Measurements from ENCODE around the gene DSCAM. TPM values are rescaled to one million over a fixed set of nuclear protein-coding genes. Genes with fewer than 3 reads are reported as not detected.

DSCAM gene
- total RNA-seq, 1 experiment from 2014 or later = 0.13 TPM

DNA sequence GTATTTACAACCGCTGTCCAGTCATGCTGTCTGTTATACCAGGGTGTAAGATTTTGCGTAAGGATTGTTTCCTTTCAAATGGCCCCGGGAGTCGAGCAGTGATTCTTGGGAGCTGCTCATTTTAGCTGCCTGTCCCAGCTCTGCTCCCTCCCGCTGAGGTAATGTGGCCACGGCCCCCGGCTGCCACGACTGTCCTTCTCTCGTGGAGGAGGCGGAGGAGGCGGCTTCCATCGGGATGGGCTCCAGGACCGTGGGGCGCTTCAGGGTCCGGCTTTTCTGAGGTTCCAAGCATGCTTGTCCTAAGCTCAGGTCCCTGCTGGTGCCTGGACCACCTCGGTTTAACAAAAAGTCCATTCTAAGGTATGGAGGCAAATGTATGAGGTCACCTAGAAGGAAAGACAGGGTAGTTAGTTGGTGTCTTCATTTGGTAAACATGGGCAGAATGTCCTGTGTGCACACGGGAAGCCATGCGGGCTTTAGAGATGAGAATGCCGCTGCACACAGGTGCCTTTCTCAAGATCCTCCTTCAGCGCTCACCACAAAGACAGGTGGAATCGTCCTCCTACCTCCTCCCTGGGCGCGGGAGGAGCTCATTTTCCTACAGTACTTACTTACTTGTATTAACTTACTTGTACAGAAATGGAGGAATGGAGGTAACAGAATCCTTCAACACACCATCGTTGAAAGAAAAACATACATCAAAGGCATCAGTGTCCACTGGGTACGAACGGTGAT is 833.8 kb downstream of the DSCAM start:
- Mint-ChIP-seq H3K36me3 (no peaks in the 10 kb centered on the region), H3K4me3 (no peak overlapping the region), H3K27me3 (ENCODE audit: low read depth) (no peaks in the 10 kb centered on the region), H3K4me1 (peaks cover 2% of the 10 kb centered on the region; the same call in 1 of the 2 replicates), H3K27ac (no peak overlapping the region), H3K9me3 (0 out of 2 replicates have a peak, but pooled peaks cover under 1% of the 10 kb centered on the region)
- DNase-seq (ENCODE audit: low spot score) = no peak
- no peak for TF ChIP-seq MXD4 (CRISPR knock-in tag; IDR thresholded peaks at IDR 0.05; ENCODE audit: borderline replicate concordance)
- TF ChIP-seq, protein P1, sequence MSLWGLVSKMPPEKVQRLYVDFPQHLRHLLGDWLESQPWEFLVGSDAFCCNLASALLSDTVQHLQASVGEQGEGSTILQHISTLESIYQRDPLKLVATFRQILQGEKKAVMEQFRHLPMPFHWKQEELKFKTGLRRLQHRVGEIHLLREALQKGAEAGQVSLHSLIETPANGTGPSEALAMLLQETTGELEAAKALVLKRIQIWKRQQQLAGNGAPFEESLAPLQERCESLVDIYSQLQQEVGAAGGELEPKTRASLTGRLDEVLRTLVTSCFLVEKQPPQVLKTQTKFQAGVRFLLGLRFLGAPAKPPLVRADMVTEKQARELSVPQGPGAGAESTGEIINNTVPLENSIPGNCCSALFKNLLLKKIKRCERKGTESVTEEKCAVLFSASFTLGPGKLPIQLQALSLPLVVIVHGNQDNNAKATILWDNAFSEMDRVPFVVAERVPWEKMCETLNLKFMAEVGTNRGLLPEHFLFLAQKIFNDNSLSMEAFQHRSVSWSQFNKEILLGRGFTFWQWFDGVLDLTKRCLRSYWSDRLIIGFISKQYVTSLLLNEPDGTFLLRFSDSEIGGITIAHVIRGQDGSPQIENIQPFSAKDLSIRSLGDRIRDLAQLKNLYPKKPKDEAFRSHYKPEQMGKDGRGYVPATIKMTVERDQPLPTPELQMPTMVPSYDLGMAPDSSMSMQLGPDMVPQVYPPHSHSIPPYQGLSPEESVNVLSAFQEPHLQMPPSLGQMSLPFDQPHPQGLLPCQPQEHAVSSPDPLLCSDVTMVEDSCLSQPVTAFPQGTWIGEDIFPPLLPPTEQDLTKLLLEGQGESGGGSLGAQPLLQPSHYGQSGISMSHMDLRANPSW (CRISPR knock-in tag; conservative IDR thresholded peaks at IDR 0.05; ENCODE audit: low read depth) = no peak
- no peak for TF ChIP-seq TEAD4 (CRISPR knock-in tag; IDR thresholded peaks at IDR 0.05)
- no peak for TF ChIP-seq NR3C1 (CRISPR knock-in tag; conservative IDR thresholded peaks at IDR 0.05; ENCODE audit: low read depth)
- TF ChIP-seq ZNF219 (CRISPR knock-in tag; IDR thresholded peaks at IDR 0.05; ENCODE audit: borderline replicate concordance) = no peak
- no peak for TF ChIP-seq ZNF416 (CRISPR knock-in tag; IDR thresholded peaks at IDR 0.05)
- TF ChIP-seq ZNF121 (CRISPR knock-in tag; IDR thresholded peaks at IDR 0.05) = no peak
- TF ChIP-seq, protein P2, sequence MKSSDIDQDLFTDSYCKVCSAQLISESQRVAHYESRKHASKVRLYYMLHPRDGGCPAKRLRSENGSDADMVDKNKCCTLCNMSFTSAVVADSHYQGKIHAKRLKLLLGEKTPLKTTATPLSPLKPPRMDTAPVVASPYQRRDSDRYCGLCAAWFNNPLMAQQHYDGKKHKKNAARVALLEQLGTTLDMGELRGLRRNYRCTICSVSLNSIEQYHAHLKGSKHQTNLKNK (CRISPR knock-in tag; IDR thresholded peaks at IDR 0.05) = no peak
- no peak for TF ChIP-seq ZNF423 (CRISPR knock-in tag; IDR thresholded peaks at IDR 0.05)
- TF ChIP-seq CREM (CRISPR knock-in tag; IDR thresholded peaks at IDR 0.05) = no peak
- TF ChIP-seq FOXJ3 (CRISPR knock-in tag; IDR thresholded peaks at IDR 0.05; ENCODE audit: borderline replicate concordance) = no peak
- TF ChIP-seq, protein P3, sequence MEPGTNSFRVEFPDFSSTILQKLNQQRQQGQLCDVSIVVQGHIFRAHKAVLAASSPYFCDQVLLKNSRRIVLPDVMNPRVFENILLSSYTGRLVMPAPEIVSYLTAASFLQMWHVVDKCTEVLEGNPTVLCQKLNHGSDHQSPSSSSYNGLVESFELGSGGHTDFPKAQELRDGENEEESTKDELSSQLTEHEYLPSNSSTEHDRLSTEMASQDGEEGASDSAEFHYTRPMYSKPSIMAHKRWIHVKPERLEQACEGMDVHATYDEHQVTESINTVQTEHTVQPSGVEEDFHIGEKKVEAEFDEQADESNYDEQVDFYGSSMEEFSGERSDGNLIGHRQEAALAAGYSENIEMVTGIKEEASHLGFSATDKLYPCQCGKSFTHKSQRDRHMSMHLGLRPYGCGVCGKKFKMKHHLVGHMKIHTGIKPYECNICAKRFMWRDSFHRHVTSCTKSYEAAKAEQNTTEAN (CRISPR knock-in tag; IDR thresholded peaks at IDR 0.05) = no peak
- TF ChIP-seq NFE2L1 (CRISPR knock-in tag; IDR thresholded peaks at IDR 0.05) = no peak
- TF ChIP-seq CREB1 (CRISPR knock-in tag; IDR thresholded peaks at IDR 0.05) = no peak
- TF ChIP-seq, protein P4, sequence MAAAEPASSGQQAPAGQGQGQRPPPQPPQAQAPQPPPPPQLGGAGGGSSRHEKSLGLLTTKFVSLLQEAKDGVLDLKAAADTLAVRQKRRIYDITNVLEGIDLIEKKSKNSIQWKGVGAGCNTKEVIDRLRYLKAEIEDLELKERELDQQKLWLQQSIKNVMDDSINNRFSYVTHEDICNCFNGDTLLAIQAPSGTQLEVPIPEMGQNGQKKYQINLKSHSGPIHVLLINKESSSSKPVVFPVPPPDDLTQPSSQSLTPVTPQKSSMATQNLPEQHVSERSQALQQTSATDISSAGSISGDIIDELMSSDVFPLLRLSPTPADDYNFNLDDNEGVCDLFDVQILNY (CRISPR knock-in tag; IDR thresholded peaks at IDR 0.05) = no peak
- TF ChIP-seq, protein P5, sequence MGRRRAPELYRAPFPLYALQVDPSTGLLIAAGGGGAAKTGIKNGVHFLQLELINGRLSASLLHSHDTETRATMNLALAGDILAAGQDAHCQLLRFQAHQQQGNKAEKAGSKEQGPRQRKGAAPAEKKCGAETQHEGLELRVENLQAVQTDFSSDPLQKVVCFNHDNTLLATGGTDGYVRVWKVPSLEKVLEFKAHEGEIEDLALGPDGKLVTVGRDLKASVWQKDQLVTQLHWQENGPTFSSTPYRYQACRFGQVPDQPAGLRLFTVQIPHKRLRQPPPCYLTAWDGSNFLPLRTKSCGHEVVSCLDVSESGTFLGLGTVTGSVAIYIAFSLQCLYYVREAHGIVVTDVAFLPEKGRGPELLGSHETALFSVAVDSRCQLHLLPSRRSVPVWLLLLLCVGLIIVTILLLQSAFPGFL (CRISPR knock-in tag; IDR thresholded peaks at IDR 0.05; ENCODE audit: borderline replicate concordance) = no peak
- ChIA-PET POLR2A (no interaction called here), CTCF (no interaction called here)
- no peak for ATAC-seq

DNA sequence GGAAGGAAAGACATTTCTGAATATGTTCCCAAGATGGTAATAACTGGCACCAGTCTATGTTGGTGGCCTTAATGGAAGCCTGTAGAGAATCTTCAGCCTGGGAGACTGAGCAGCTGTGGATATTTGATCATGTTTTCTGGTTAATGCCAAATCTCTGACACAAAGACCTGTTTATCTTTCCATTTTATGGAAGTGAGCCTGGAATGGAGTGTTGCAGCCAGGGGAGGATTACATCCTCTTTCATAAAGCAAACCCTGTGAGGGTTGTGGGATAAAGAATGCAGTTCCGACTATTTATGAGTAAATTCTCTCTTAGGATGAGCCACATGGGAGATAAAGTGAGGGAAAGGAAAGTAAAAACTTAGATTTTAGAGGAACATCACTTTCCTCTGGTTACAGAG is 835.6 kb downstream of the DSCAM start:
- DNase-seq (ENCODE audit: low spot score) (no peak), ATAC-seq (no peak)
- Mint-ChIP-seq H3K27ac (no peak overlapping the region), H3K36me3 (no peaks in the 10 kb centered on the region), H3K9me3 (peaks cover 3% of the 10 kb centered on the region; the same call in 1 of the 2 replicates), H3K4me3 (no peak overlapping the region), H3K4me1 (peaks cover 2% of the 10 kb centered on the region; the same call in 1 of the 2 replicates), H3K27me3 (ENCODE audit: low read depth) (no peaks in the 10 kb centered on the region)
- ChIA-PET POLR2A (no interaction called here), CTCF (interaction anchor here (1.1 kb wide), 1 partner anchor 145 kb away, joined by 4 read pairs; no protein-coding TSS in a partner anchor)
- TF ChIP-seq, protein P6, sequence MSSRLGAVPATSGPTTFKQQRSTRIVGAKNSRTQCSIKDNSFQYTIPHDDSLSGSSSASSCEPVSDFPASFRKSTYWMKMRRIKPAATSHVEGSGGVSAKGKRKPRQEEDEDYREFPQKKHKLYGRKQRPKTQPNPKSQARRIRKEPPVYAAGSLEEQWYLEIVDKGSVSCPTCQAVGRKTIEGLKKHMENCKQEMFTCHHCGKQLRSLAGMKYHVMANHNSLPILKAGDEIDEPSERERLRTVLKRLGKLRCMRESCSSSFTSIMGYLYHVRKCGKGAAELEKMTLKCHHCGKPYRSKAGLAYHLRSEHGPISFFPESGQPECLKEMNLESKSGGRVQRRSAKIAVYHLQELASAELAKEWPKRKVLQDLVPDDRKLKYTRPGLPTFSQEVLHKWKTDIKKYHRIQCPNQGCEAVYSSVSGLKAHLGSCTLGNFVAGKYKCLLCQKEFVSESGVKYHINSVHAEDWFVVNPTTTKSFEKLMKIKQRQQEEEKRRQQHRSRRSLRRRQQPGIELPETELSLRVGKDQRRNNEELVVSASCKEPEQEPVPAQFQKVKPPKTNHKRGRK (CRISPR knock-in tag; IDR thresholded peaks at IDR 0.05; ENCODE audit: borderline replicate concordance) = no peak
- TF ChIP-seq EMX1 (CRISPR knock-in tag; IDR thresholded peaks at IDR 0.05) (no peak), OVOL2 (CRISPR knock-in tag; IDR thresholded peaks at IDR 0.05; ENCODE audit: borderline replicate concordance) (no peak), RELA (CRISPR knock-in tag; IDR thresholded peaks at IDR 0.05; ENCODE audit: borderline replicate concordance) (no peak), JAZF1 (CRISPR knock-in tag; IDR thresholded peaks at IDR 0.05) (no peak), TEAD4 (CRISPR knock-in tag; IDR thresholded peaks at IDR 0.05) (no peak), MXD4 (CRISPR knock-in tag; IDR thresholded peaks at IDR 0.05; ENCODE audit: borderline replicate concordance) (no peak), SMAD3 (CRISPR knock-in tag; IDR thresholded peaks at IDR 0.05; ENCODE audit: borderline replicate concordance) (no peak), SMAD4 (CRISPR knock-in tag; IDR thresholded peaks at IDR 0.05) (no peak), CREM (CRISPR knock-in tag; IDR thresholded peaks at IDR 0.05) (no peak)
- TF ChIP-seq, protein P7, sequence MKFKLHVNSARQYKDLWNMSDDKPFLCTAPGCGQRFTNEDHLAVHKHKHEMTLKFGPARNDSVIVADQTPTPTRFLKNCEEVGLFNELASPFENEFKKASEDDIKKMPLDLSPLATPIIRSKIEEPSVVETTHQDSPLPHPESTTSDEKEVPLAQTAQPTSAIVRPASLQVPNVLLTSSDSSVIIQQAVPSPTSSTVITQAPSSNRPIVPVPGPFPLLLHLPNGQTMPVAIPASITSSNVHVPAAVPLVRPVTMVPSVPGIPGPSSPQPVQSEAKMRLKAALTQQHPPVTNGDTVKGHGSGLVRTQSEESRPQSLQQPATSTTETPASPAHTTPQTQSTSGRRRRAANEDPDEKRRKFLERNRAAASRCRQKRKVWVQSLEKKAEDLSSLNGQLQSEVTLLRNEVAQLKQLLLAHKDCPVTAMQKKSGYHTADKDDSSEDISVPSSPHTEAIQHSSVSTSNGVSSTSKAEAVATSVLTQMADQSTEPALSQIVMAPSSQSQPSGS (CRISPR knock-in tag; IDR thresholded peaks at IDR 0.05; ENCODE audit: borderline replicate concordance, low read depth) = no peak
- TF ChIP-seq, protein P8, sequence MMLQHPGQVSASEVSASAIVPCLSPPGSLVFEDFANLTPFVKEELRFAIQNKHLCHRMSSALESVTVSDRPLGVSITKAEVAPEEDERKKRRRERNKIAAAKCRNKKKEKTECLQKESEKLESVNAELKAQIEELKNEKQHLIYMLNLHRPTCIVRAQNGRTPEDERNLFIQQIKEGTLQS (CRISPR knock-in tag; conservative IDR thresholded peaks at IDR 0.05) = no peak
